Stimulated activated CD8-positive, alpha-beta memory T cell treated with anti-CD3 and anti-CD28 coated beads, Interleukin-12 subunit alpha, Interleukin-12 subunit beta, amount 100 ng/mL, for 24 hours (primary cell): ENCODE measurements around the gene SLC25A33.
"Not testable (repeated sequence)": the region's sequence is repeated elsewhere in the genome, so short reads cannot be mapped to it uniquely, and the experiment has no call there.

ENCODE experiments used
- DNase-seq: peaks from one replicate; pipeline ENCODE4 v3.0.0-alpha.2; 2020; ENCODE audit errors: extremely low read depth

SLC25A33 gene

GRCh38 chr1:9539165-9539828 is at the start of gene SLC25A33:
Gene SLC25A33, plus strand, starts transcription at chr1:9539465. Its CDS starts 227 bp downstream, at chr1:9539692.
- peak; percentile 92 for DNase-seq

- DNase-seq = peak; percentile 52
These were observed 48.5 kb upstream of the SLC25A33 start for GRCh38 chr1:9490605-9491339.

GRCh38 chr1:9493326-9493725 is 45.9 kb upstream of the SLC25A33 start:
- DNase-seq = no peak

- DNase-seq = peak; percentile 27
These were observed 44.1 kb upstream of the SLC25A33 start for GRCh38 chr1:9494936-9495758.

GRCh38 chr1:9495854-9496374 is 43.4 kb upstream of the SLC25A33 start:
- no peak for DNase-seq

GRCh38 chr1:9500756-9501754 is 38.2 kb upstream of the SLC25A33 start:
- DNase-seq = no peak

GRCh38 chr1:9503001-9503675 is 36.1 kb upstream of the SLC25A33 start:
- DNase-seq = no peak

- DNase-seq = no peak
These were observed 34.1 kb upstream of the SLC25A33 start for GRCh38 chr1:9505143-9505542.

- DNase-seq = no peak
These were observed 32.4 kb upstream of the SLC25A33 start for GRCh38 chr1:9506901-9507300.

- DNase-seq = no peak
These were observed 29.1 kb upstream of the SLC25A33 start for GRCh38 chr1:9510130-9510529.

GRCh38 chr1:9515550-9515949 is 23.7 kb upstream of the SLC25A33 start:
- not testable (repeated sequence) for DNase-seq

GRCh38 chr1:9518454-9518998 is 20.7 kb upstream of the SLC25A33 start:
- DNase-seq = no peak

- no peak for DNase-seq
These were observed 18.9 kb upstream of the SLC25A33 start for GRCh38 chr1:9520411-9520810.

- DNase-seq = no peak
These were observed 10.1 kb upstream of the SLC25A33 start for GRCh38 chr1:9529190-9529589.

GRCh38 chr1:9530320-9530719 is 8.9 kb upstream of the SLC25A33 start:
- no peak for DNase-seq

- DNase-seq = no peak
These were observed 4.3 kb upstream of the SLC25A33 start for GRCh38 chr1:9534953-9535352.

GRCh38 chr1:9536301-9536700 is 3.0 kb upstream of the SLC25A33 start:
- DNase-seq = no peak

- no peak for DNase-seq
These were observed 1.2 kb upstream of the SLC25A33 start for GRCh38 chr1:9537863-9538668.

- DNase-seq = no peak
These were observed 548 bp upstream of the SLC25A33 start for GRCh38 chr1:9538669-9539164.
